HG03460 (cell line): ENCODE results near the gene ADD2.
"Not testable (repeated sequence)": the region's sequence is repeated elsewhere in the genome, so short reads cannot be mapped to it uniquely, and the experiment has no call there.

Experiments
- ATAC-seq: cut with Tn5 transposase; IDR thresholded peaks from one replicate; pipeline ENCODE4 v1.9.1; 2021; ENCODE audit not compliant: unreplicated experiment

Gene ADD2

DNA sequence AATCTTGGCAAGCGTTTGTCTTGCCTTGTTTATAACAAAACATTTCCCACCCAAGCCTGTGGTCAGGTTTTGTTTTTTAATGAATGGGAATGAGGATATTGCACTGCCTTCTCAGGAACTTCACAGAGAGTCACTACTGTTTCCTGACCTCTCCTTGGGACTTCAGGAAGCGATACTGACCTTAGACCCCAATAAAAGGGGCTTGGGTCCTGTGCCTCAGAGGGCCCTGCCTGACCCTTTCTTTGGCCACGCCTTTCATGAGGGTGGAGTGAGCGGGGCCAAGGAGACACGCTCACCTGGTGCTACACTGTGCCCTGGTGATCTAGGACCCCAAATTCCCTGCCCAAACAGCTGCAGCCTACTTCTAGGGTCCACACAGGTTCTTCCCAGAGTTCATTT lies 121.6 kb downstream of the ADD2 start:
- ATAC-seq, result no peak

DNA sequence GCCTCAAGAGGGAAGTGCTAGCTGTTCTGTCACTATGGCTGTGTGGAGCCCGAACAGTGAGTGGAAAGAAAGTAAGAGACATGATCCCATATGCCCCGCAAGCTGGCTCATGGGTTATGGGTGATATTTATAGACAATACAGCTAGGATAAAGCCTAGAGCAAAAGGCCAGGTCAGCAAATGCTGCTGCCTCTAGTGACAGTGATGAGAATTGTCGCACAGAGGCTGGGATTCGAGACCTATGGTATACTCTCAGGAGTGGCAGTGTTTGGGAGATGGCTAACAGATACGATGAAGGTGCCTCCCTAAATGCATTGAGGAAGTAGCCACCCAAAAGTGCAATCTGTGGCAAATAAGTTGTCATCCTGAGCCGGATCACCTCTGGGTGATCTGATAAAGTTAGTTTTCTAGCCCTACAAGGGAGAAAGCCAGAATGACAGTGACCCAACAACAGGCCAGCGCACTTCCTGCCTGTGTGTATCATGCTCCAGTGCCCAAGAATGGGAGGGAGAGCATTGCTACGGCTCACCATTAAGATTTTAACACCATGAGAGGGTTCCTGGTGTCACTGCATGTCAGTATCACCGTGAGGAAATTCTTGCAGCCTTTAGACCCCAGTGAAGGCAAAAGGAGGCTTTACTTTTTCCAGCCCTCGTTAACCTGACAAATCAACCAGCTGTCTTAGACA lies 122.1 kb downstream of the ADD2 start:
- ATAC-seq, result no peak

DNA sequence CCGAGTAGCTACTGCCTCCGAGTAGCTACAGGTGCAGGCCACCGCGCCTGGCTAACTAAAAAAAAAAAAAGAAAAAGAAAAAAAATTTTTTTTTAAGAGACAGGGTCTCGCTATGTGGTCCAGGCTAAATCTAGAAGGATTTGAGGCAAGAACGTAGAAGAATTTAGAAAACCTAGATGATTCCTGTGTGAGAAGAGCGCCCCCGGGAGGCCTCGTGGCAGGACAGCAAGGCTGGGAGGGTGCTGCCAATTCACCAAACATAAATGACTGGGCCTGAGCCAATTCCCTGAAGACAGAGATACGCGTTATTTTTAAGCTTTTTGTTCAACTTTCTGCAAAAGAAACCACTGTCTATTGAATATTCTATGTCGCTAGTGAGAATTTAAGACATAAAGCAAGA lies 124.3 kb downstream of the ADD2 start:
- ATAC-seq, result no peak

DNA sequence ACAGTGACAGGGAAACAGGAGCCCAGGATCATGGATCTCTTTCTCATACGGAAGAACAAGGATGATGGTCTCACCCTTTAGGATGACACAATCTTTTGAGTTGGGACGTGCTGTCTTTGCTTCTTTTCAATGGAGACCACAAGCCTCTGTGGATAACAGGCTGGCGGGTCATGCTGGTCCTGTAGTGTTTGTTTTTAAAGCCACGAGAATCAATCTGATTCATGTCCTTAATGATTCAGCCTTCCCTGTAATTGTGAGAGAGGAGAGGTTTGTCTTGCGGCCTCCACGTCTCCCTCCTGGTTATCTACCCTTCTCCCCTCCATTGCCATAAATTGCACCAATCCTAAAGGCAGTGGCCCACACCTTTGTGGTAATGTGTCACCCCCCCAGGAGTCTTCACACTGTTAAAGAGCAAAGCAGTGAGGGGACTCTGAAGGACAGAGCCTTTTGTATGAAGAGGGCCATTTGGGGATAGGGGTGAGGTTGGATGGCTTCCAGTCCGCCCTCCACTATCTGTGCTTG lies 126.7 kb downstream of the ADD2 start:
- no peak for ATAC-seq

DNA sequence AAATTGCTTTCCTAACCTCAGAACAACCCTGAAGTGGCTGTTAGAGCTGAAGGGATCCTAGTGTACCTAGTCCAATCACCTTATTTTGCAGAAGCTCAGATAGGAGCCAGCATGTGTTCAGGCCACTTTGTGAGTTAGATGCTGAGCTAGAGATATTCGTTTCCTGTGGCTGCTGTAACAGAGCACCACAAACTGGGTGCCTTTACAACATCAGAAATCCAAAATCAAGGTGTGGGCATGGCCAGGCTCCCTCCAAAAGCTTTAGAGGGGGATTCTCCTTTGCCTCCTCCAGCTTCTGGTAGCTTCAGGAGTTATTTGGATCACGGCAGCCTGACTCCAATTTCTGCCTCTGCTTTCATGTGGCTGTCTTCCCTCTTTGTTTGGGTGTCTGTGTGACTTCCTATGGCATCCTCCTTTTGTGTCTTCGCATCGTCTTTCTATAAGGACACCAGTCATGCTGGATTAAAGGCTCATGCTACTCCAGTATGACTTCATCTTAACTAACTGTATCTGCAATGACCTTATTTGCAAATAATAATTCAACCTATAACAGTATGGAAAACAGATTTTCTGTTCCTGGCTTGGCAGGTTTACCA lies 128.1 kb downstream of the ADD2 start:
- no peak for ATAC-seq

DNA sequence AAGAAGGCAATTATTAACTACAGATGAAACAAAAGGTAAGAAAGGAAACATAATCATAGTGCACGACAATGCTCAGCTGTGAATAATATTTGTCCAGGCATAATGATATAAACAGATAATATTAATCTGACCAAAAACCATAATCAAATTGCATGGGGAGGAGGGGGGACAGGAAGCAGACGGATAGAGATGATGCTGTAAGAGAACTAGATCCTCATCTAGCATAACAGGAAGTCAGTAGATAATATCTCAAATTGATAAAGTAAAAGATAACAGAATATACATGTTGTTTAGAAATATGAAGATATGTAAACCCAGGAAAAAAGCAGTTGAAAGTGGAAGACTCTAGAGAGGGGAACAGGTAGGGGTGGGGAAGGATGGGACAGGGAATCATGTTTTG lies 129.4 kb downstream of the ADD2 start:
- ATAC-seq, result no peak

DNA sequence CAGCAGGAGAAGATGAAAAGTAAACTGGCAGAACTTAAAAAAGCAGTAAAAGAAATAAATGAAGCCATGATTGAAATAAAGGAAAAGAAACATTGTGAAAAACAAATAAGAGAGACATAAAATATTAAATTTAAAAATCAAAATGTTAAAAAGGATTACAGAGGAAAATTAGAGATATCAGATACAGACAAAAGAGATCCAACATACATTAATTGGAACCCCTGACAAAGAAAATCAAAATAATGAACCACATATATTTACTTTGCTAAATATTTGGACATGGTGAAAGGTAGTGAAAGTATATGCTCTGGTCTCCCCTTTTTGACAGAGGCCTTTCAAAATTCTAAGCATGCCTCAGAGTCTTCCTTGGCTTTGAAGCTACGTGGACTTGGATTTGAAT lies 134.5 kb downstream of the ADD2 start:
- ATAC-seq, result no peak

DNA sequence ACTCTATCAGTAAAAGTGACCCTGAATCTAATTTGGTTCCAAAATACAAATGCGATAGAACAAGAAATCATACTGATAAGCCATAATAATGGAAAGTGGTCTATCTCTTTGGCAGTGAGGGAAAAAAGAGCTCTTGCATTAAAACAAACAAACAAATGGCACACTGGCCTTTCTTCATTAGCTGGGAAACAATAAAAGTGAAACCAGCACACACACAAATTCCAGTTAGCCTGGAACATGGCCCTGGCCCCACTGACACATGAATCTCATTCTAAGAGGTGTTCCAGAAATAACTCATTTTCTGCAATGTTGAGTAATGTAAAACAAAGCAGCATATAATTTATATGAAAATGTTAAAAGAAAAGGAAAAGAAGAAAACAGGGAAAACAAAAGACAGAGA lies 135.0 kb downstream of the ADD2 start:
- no peak for ATAC-seq

DNA sequence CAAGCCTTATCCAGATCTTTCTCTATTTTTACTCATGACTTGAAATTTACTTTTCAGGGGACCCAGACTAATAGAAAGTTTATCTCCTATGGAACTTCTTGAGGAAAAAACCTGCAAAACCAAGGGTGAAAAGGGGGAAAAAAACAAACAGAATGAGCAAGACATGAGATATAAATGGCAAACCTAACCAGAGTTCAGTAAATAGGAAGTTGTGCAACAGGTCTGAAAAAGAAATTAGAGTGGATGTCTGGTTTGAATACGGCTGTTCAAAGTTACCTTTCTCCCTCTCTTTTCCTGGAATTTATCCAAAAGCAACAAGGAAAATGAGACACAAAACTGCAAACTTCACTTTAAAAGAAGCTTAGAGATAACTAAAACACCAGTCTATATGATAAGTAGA lies 135.6 kb downstream of the ADD2 start:
- ATAC-seq, result no peak

DNA sequence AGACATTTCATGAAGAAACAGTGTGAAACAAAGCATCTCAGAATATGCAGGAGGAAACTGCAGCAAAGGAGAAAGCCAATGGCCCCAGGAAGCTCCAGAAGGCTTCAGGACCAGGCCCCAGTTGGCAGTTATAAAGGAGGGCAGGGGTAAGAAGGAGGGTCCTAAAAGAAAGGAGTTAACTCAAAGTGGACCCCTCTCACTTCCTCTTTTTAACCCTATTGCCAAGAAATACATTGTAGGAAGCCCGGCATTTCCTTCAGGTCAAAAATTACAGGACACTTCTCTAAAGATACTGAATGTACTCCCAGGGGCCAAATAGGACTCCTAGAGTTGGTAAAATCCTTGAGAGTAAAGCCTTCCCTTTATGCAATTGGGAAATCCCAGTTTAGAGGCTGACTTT lies 137.2 kb downstream of the ADD2 start:
- no peak for ATAC-seq

DNA sequence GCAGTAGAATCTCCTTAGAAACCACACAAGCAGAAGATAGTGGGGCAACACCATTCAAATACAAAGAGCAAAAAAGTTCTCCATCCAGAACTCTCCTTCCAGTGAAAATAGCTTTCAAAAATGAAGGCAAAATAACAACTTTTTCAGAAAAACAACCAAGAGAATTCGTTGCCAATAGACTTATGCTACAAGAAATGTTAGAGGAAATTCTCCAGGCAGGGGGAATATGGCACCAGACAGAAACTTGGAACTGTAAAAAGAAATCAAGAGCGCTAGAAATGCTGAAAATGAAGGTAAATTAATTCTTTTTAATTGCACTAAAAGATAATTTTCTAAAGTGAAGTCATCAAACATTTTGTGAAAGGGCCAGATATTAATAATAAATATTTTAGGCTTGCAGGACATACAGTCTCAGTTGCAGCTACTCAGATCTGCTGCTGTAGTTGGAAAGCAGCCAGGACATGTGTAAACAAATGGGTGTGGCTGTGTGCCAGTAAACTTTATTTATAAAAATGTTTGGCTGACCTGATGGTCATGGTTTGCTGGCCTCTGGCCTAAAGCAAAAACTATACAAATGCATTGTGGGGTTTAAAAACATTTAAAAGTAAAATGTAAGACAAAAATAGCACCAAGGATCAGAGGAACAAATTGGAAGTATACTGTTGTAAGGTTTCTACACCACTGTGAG lies 140.6 kb downstream of the ADD2 start:
- ATAC-seq, result no peak

DNA sequence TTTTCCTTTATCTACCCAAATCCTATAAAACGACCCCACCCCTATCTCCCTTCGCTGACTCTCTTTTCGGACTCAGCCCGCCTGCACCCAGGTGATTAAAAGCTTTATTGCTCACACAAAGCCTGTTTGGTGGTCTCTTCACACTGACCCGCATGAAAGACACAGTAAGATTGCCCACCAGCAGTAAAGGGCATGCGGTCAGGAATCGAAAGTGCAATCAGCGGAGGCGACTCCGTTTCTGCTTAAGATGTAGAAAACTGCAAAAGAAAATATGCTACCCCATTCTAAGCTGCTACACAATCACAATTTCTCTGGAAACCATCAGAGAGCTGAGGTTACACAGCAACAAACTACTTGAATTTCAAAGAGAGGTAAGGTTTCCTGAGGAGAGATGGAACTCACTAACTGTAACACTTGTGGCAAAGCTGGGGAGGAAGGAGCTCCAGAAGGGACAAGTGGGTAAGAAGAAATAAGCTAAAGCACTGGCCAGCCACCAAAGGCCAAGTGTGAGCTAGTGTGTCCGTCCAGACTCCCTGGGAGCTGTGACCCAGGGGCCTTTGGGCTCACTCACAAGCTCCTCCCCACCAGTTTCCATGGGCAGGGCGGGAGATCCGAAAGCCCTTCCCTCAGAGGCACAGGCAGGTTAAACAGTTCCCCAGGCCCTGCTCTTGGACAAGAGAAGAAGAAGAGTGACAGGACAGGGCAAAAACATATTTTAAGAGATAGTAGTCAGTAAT lies 141.6 kb downstream of the ADD2 start:
- no peak for ATAC-seq

DNA sequence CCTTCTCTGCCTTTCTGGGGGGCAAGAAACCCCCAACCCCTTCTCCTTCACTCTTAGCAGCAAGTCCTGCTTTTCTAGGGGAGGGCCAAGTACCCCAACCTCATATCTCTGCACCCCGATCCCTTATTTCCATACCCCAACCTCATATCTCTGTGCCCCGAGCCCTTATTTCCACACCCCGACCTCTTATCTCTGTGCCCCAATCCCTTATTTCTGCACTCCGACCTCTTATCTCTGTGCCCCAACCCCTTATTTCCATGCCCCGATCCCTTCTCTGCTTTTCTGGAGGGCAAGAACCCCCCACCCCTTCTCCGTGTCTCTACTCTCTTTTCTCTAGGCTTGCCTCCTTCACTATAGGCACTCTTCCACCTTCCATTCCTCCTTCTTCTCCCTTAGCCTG lies 146.5 kb downstream of the ADD2 start:
- not testable (repeated sequence) for ATAC-seq

DNA sequence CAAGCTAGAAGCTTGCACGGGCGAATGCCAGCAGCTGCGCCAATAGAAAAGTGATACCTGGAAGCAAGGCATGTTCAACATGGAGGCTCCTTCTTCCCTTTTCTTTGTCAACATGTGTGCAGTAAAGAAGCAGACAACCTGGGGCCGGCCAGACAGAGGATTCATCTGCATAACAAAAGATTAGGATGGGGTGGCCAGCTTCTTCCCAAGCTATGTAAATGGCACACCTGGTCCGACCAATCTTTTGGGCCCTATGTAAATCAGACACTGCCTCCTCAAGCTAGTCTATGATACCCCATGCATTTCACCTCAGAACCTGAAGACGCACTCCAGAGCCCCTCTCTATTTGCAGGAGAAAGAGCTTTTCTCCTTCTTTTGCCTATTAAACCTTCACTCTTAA lies 148.0 kb downstream of the ADD2 start:
- ATAC-seq, result no peak

DNA sequence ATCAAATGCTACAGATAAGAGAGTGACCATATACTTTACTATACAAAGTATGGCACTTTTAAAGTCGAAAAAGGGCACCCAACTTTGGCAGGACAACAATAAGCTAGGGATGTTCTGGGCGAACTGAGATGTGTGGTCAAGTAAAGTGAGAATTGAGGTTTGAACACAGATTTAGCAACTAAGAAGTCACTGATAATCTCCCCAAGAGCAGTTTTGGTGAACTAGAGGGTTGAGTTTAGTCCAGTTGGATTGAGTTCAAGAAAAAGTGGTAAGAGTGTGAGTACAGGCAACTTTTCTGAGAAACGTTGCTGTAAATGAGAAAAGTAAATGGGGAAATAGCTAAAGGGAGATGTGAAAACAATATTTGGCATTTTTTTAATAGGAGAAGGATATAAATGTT lies 148.8 kb downstream of the ADD2 start:
- no peak for ATAC-seq

DNA sequence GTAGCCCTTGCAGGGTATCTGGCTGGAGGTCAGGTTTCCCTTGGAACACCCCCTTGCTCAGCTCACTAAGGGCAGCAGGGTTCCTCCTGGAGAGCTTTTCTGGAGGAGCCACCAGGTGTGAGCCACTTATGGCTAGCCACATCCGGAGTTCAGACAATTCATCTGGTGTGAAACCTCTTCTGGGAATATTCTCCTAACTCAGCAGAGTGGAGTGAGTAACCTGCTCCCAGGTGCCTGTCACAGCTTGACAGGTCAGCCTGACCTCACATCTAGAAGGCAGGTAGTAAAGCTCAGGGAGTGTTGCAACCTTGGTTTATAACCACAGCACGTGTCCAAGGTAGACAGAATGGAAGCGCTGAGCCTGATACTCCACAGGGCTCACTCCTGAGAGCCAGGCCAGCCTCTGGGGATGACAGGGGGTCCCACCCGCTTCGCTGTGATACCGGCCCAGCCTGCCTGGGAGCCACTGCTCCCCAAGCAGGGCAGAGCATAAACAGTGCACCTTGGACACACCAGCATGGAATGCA lies 151.8 kb downstream of the ADD2 start:
- ATAC-seq, result no peak

DNA sequence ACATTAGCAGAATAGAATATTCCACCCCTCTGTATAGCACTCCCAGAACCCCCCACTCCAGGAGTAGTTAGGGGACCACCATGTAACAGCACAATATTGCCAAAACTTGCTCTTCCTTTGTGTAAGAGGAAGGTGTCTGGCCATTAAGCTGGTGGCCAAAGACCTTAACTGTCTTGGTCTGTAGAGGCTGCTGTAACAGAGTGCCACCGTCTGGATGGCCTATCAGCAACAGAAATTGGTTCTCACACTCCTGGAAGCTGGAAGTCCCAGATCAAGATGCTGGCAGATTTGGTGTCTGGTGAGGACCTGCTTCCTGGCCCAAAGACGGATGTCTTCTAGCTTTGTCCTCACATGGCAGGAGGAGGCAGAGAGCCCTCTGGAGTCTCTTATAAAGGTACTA lies 152.8 kb downstream of the ADD2 start:
- ATAC-seq, result no peak

DNA sequence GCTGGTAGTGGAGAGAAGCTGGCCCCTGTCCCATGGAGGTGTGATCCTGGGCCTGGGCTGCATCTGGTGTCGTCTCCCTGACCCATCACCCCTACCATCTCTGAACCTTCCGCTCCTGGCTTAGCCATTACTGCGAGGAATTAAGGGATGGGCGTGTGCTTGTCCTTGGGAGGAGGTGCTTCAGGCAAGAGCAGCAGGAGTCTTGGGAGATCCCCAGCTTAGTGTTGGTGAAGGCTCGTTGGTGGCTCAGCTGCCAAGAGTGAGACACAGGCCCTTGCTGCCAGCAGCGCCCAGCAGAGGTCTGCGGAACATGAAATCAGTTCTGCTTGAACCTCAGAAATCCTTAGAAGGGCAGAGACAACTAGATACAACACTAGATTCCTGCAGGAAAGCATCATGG lies 154.5 kb downstream of the ADD2 start:
- no peak for ATAC-seq

DNA sequence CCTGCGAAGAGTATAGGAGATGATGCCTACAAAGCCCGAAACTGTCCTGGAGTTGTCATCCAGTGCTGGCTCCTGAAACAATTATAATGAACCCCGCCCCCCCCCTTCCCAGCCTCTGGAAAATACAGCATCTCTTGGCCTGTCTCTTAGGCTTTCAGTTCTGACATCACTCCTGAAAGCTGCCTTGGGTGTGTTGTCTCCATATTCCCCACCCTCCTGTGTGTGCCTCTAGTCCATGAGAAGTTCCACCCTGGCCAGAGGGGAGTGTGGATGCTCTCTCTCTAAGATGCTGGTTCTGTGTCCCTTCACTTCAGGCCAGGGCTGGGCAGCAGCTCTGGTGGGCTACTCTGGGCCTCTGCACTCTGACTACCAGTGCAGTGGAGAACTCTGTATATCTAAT lies 155.4 kb downstream of the ADD2 start:
- no peak for ATAC-seq

DNA sequence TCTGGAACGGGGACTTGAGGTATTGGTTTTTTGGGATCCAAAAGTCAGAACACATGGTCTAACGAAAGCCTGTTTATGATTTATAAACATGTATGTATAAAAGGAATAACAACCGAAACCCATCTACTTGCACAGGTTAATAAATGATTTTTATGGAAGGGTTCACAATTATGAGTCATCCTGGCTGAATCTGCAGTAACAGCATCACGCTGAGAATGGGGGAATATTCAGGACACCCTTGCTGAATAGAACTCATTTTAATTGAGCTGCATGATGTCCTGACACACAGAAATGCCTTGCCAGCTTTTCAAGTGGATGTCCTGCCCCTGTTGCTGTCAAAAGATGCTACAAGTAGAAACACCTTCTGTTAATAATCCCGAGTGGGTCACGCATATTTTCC lies 159.6 kb downstream of the ADD2 start:
- ATAC-seq, result no peak

DNA sequence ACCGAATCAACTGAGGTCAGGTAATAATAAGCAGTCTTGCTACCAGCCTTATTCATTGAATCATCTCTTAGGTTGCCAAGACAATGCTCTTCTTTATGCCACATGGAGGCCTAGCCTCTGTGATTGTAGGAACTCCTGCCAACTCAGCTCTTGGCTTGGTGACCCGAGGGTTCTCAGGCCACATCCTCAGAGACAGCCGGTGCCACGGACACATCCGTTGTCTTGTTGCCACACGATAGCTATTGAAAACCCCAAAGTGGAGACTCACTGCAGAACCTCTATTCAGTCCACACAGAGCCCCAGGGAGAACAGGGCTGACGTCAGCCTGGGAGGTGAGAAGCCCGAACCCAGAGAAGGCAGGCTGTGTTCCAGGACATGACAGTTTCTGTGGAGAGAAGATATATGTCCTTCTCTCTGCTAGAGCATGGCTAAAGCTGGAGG lies 160.9 kb downstream of the ADD2 start:
- ATAC-seq, result no peak
